ENCODE data around the gene YIPF6. TPM values are rescaled to one million over a fixed set of nuclear protein-coding genes. Genes with fewer than 3 reads are reported as not detected.
"Not testable (repeated sequence)": the region's sequence is repeated elsewhere in the genome, so short reads cannot be mapped to it uniquely, and the experiment has no call there.

Gene YIPF6
- total and polyA plus RNA-seq, 9 donors = 8.6 to 31.7 (median 25.4) TPM

DNA sequence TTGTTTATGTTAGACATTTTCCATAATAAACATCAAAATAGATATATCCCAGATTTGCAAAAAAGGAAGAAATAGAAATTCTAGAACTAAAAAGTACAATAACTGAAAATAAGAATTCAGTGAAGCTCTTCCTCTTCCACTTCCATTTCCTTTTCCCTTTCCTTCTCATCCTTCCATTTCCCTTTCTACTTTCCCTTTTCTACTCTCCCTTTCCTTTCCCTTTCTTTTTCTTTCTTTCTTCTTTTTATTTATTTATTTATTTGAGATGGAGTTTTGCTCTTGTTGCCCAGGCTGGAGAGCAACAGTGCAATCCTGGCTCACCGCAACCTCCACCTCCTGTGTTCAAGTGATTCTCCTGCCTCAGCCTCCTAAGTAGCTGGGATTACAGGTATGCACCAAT is 35.0 kb upstream of the YIPF6 start:
- Histone ChIP-seq H3K4me1 (ENCODE audit: insufficient read depth) (no peaks in the 10 kb centered on the region), H3K4me3 (no peak overlapping the region), H3K27me3 (no peaks in the 10 kb centered on the region), H3K36me3 (no peaks in the 10 kb centered on the region), H3K9me3 (no peaks in the 10 kb centered on the region), H3K27ac (no peak overlapping the region)
- DNase-seq = no peak
- TF ChIP-seq CTCF (IDR thresholded peaks at IDR 0.05) (no peak), POLR2A (IDR thresholded peaks at IDR 0.05) (no peak), EP300 (IDR thresholded peaks at IDR 0.05) (no peak)
- intact Hi-C loops (cut with DNase I) = loop anchor here in 3 of 4 donors (5.0 to 10.0 kb wide), 2 partner anchors 267 to 269 kb away; no protein-coding TSS in a partner anchor
- WGBS, 3 donors = 96 to 100% (median 97%) methylated on average over 1 of the region's 1 CpG

DNA sequence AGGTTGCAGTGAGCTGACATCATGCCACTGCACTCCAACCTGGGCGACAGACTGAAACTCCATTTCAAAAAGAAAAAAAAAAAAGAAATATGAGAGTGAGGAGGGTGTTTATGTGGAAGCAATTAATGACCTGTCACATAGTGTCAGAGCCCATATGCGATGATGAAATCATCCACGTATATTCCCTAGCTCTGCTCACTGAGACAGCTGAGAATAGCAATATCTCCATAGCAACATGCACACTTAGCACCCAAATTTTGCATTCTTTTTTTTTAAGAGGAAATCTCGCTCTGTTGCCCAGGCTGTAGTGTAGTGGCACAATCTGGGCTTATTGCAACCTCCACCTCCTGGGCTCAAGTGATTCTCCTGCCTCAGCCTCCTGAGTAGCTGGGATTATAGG is 34.1 kb upstream of the YIPF6 start:
- intact Hi-C loops (cut with DNase I) = loop anchor here (5.0 to 10.0 kb wide), 2 partner anchors 267 to 270 kb away; no protein-coding TSS in a partner anchor

GRCh38 chrX:68480969-68481368 is 17.9 kb upstream of the YIPF6 start:
- Histone ChIP-seq H3K27me3 (no peaks in the 10 kb centered on the region), H3K4me3 (no peak overlapping the region), H3K36me3 (no peaks in the 10 kb centered on the region), H3K9me3 (no peaks in the 10 kb centered on the region), H3K4me1 (ENCODE audit: insufficient read depth) (no peaks in the 10 kb centered on the region), H3K27ac (no peak overlapping the region)
- 76 to 85% (median 81%) methylated on average over 1 of the region's 1 CpG for WGBS, 3 donors
- no peak for DNase-seq
- intact Hi-C loops (cut with DNase I) = no loop called here
- TF ChIP-seq EP300 (IDR thresholded peaks at IDR 0.05) = no peak
- no peak for TF ChIP-seq POLR2A (IDR thresholded peaks at IDR 0.05)
- TF ChIP-seq CTCF (IDR thresholded peaks at IDR 0.05) = no peak

More for the DNA sequence above, 34.1 kb upstream of the YIPF6 start:
- Histone ChIP-seq H3K9me3 (no peaks in the 10 kb centered on the region), H3K27me3 (no peaks in the 10 kb centered on the region), H3K27ac (no peak overlapping the region), H3K36me3 (no peaks in the 10 kb centered on the region), H3K4me1 (ENCODE audit: insufficient read depth) (no peaks in the 10 kb centered on the region), H3K4me3 (no peak overlapping the region)
- no peak for DNase-seq
- TF ChIP-seq CTCF (IDR thresholded peaks at IDR 0.05) = no peak
- no peak for TF ChIP-seq POLR2A (IDR thresholded peaks at IDR 0.05)
- WGBS, 3 donors = 75 to 82% (median 75%) methylated on average over 4 of the region's 4 CpGs

DNA sequence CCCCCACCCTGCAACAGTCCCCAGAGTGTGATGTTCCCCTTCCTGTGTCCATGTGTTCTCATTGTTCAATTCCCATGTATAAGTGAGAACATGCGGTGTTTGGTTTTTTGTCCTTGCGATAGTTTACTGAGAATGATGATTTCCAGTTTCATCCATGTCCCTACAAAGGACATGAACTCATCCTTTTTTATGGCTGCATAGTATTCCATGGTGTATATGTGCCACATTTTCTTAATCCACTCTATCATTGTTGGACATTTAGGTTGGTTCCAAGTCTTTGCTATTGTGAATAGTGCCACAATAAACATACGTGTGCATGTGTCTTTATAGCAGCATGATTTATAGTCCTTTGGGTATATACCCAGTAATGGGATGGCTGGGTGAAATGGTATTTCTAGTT is 12.7 kb upstream of the YIPF6 start:
- H3K36me3 ChIP-seq; DNase-seq; H3K4me3 ChIP-seq; intact Hi-C loops (cut with DNase I); H3K4me1 ChIP-seq (ENCODE audit: insufficient read depth); H3K9me3 ChIP-seq; H3K27me3 ChIP-seq; H3K27ac ChIP-seq: not testable (repeated sequence)
- WGBS, 3 donors = 89 to 97% (median 91%) methylated on average over 3 of the region's 3 CpGs

- WGBS, 3 donors = 18 to 33% (median 22%) methylated on average over 4 of the region's 4 CpGs
- H3K4me3 ChIP-seq = no peak overlapping the region
- no peak overlapping the region for H3K27ac ChIP-seq
- H3K9me3 ChIP-seq = no peaks in the 10 kb centered on the region
- intact Hi-C loops (cut with DNase I) = no loop called here
- DNase-seq = no peak
- no peaks in the 10 kb centered on the region for H3K4me1 ChIP-seq (ENCODE audit: insufficient read depth)
- TF ChIP-seq POLR2A (IDR thresholded peaks at IDR 0.05) (no peak), CTCF (IDR thresholded peaks at IDR 0.05) (no peak)
- no peaks in the 10 kb centered on the region for H3K27me3 ChIP-seq
- H3K36me3 ChIP-seq = no peaks in the 10 kb centered on the region
These were observed 11.6 kb upstream of the YIPF6 start for GRCh38 chrX:68487254-68487653.

Measured in ovary (tissue), 9 donors.